ENCODE results near the gene DCC. TPM values are rescaled to one million over a fixed set of nuclear protein-coding genes. Genes with fewer than 3 reads are reported as not detected.
A peak's percentile ranks its signal among the peaks of the same experiment; 100 is the strongest.

Gene DCC
- total and polyA plus RNA-seq, 2 donors (not counting 1 experiment from before 2014, with no cell fraction given) = 0.14 TPM; not detected in 1

- H3K36me3 ChIP-seq (ENCODE audit: control insufficient read depth, insufficient read depth, low read length) = no peaks in the 10 kb centered on the region
- no peaks in the 10 kb centered on the region for H4K20me1 ChIP-seq (ENCODE audit: control insufficient read depth, extremely low read depth, insufficient read depth, low read length)
- no peaks in the 10 kb centered on the region for H3K79me2 ChIP-seq (ENCODE audit: control insufficient read depth, insufficient read depth, low read length)
- H2AFZ ChIP-seq (ENCODE audit: low read length) = no peak overlapping the region
- H3K9ac ChIP-seq (ENCODE audit: insufficient read depth, low read length) = no peak overlapping the region
- no peak overlapping the region for H3K4me2 ChIP-seq (ENCODE audit: extremely low read depth, insufficient read depth, low read length)
- no peaks in the 10 kb centered on the region for H3K9me3 ChIP-seq (ENCODE audit: control insufficient read depth, insufficient read depth, low read depth, low read length)
- DNase-seq (ENCODE audit: low read depth in 2 of 2) = no peak
- no peak for TF ChIP-seq CTCF (conservative IDR thresholded peaks at IDR 0.05 in 1 of 2, IDR thresholded peaks at IDR 0.05 in 1 of 2; ENCODE audit: low read depth in 1 of 2, low read length in 2 of 2)
- no peak for TF ChIP-seq EZH2 (IDR thresholded peaks at IDR 0.05; ENCODE audit: low read length, missing control alignments)
- H3K27ac ChIP-seq (ENCODE audit: insufficient read depth, low read length) = no peak overlapping the region
- H3K4me1 ChIP-seq (ENCODE audit: control insufficient read depth, extremely low read depth, insufficient read depth, low read length) = no peaks in the 10 kb centered on the region
- H3K27me3 ChIP-seq (ENCODE audit: control insufficient read depth, insufficient read depth, low read length) = no peaks in the 10 kb centered on the region
- no peak overlapping the region for H3K4me3 ChIP-seq (replicated peaks in 1 of 4; ENCODE audit: control extremely low read depth in 1 of 4, insufficient read depth in 1 of 4, low read depth in 3 of 4, low read length in 4 of 4)
Measured at GRCh38 chr18:52615321-52615720, 275.3 kb downstream of the DCC start.

- no peaks in the 10 kb centered on the region for H3K36me3 ChIP-seq (ENCODE audit: control insufficient read depth, insufficient read depth, low read length)
- no peak for TF ChIP-seq CTCF (conservative IDR thresholded peaks at IDR 0.05 in 1 of 2, IDR thresholded peaks at IDR 0.05 in 1 of 2; ENCODE audit: low read depth in 1 of 2, low read length in 2 of 2)
- no peak for TF ChIP-seq EZH2 (IDR thresholded peaks at IDR 0.05; ENCODE audit: low read length, missing control alignments)
- no peak for DNase-seq (ENCODE audit: low read depth in 2 of 2)
Measured at GRCh38 chr18:52615943-52616342, 275.9 kb downstream of the DCC start.

GRCh38 chr18:52617931-52618330 is 277.9 kb downstream of the DCC start:
- Histone ChIP-seq H3K4me2 (ENCODE audit: extremely low read depth, insufficient read depth, low read length) (no peak overlapping the region), H3K79me2 (ENCODE audit: control insufficient read depth, insufficient read depth, low read length) (no peaks in the 10 kb centered on the region), H3K27ac (ENCODE audit: insufficient read depth, low read length) (no peak overlapping the region), H3K4me3 (replicated peaks in 1 of 4; ENCODE audit: control extremely low read depth in 1 of 4, insufficient read depth in 1 of 4, low read depth in 3 of 4, low read length in 4 of 4) (no peak overlapping the region), H3K27me3 (ENCODE audit: control insufficient read depth, insufficient read depth, low read length) (no peaks in the 10 kb centered on the region), H3K9me3 (ENCODE audit: control insufficient read depth, insufficient read depth, low read depth, low read length) (no peaks in the 10 kb centered on the region), H3K9ac (ENCODE audit: insufficient read depth, low read length) (no peak overlapping the region), H4K20me1 (ENCODE audit: control insufficient read depth, extremely low read depth, insufficient read depth, low read length) (no peaks in the 10 kb centered on the region), H3K4me1 (ENCODE audit: control insufficient read depth, extremely low read depth, insufficient read depth, low read length) (no peaks in the 10 kb centered on the region), H3K36me3 (ENCODE audit: control insufficient read depth, insufficient read depth, low read length) (no peaks in the 10 kb centered on the region), H2AFZ (ENCODE audit: low read length) (no peak overlapping the region)
- TF ChIP-seq CTCF (conservative IDR thresholded peaks at IDR 0.05 in 1 of 2, IDR thresholded peaks at IDR 0.05 in 1 of 2; ENCODE audit: low read depth in 1 of 2, low read length in 2 of 2) (no peak), EZH2 (IDR thresholded peaks at IDR 0.05; ENCODE audit: low read length, missing control alignments) (no peak)
- DNase-seq (ENCODE audit: low read depth in 2 of 2) = peak in 1 of 2 donors; percentile 25

More at GRCh38 chr18:52615943-52616342, 275.9 kb downstream of the DCC start:
- Histone ChIP-seq H3K27me3 (ENCODE audit: control insufficient read depth, insufficient read depth, low read length) (no peaks in the 10 kb centered on the region), H3K4me2 (ENCODE audit: extremely low read depth, insufficient read depth, low read length) (no peak overlapping the region), H3K4me1 (ENCODE audit: control insufficient read depth, extremely low read depth, insufficient read depth, low read length) (no peaks in the 10 kb centered on the region), H3K4me3 (replicated peaks in 1 of 4; ENCODE audit: control extremely low read depth in 1 of 4, insufficient read depth in 1 of 4, low read depth in 3 of 4, low read length in 4 of 4) (no peak overlapping the region), H3K27ac (ENCODE audit: insufficient read depth, low read length) (no peak overlapping the region), H3K79me2 (ENCODE audit: control insufficient read depth, insufficient read depth, low read length) (no peaks in the 10 kb centered on the region), H4K20me1 (ENCODE audit: control insufficient read depth, extremely low read depth, insufficient read depth, low read length) (no peaks in the 10 kb centered on the region), H3K9ac (ENCODE audit: insufficient read depth, low read length) (no peak overlapping the region), H2AFZ (ENCODE audit: low read length) (no peak overlapping the region), H3K9me3 (ENCODE audit: control insufficient read depth, insufficient read depth, low read depth, low read length) (no peaks in the 10 kb centered on the region)

Data from fibroblast of lung (primary cell).